ENCODE data around the gene LDB3. TPM values are rescaled to one million over a fixed set of nuclear protein-coding genes. Genes with fewer than 3 reads are reported as not detected.
A peak's percentile ranks its signal among the peaks of the same experiment; 100 is the strongest.

LDB3 gene
- total and polyA plus RNA-seq, 12 donors: 162 to 1,738 (median 1,513) TPM

DNA sequence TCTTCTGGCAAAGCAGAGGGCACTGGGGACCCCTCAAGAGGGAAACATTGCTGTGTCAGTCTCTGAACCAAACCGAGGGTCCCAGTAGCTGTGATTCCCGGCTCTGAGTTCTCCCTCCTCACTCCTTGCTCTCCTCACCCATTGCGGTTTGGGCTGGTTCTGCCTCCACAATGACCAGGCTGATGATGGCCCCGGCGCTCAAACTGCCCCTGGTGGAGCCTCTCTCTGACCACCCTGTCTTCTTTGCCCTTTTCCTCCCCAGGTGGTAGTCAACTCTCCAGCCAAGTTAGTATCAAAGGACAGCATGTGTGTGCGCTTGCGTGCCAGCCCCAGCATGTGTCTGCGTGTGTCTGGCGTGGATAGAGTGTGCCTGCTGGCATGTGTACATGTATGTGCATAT is 17.1 kb downstream of the LDB3 start:
- ATAC-seq (no peak), DNase-seq (no peak)
- Histone ChIP-seq H3K27ac (peak overlapping the region; percentile 63 to 100 (median 90)), H3K9me3 (no peaks in the 10 kb centered on the region), H3K4me1 (peaks cover 23 to 100% (median 55%) of the 10 kb centered on the region in 9 donors), H3K36me3 (peaks cover 0 to 30% (median 5%) of the 10 kb centered on the region in 9 donors), H3K4me3 (no peak overlapping the region), H3K27me3 (peaks cover 0 to 17% (median 6%) of the 10 kb centered on the region in 7 donors)
- intact Hi-C loops (cut with DNase I): loop anchor here in 3 of 10 donors (2.0 to 5.0 kb wide), 2 partner anchors 21 to 38 kb away; no protein-coding TSS in a partner anchor
- TF ChIP-seq CTCF (IDR thresholded peaks at IDR 0.05): no peak
- WGBS, 2 donors: 51 to 69% methylated on average over 9 of the region's 9 CpGs

DNA sequence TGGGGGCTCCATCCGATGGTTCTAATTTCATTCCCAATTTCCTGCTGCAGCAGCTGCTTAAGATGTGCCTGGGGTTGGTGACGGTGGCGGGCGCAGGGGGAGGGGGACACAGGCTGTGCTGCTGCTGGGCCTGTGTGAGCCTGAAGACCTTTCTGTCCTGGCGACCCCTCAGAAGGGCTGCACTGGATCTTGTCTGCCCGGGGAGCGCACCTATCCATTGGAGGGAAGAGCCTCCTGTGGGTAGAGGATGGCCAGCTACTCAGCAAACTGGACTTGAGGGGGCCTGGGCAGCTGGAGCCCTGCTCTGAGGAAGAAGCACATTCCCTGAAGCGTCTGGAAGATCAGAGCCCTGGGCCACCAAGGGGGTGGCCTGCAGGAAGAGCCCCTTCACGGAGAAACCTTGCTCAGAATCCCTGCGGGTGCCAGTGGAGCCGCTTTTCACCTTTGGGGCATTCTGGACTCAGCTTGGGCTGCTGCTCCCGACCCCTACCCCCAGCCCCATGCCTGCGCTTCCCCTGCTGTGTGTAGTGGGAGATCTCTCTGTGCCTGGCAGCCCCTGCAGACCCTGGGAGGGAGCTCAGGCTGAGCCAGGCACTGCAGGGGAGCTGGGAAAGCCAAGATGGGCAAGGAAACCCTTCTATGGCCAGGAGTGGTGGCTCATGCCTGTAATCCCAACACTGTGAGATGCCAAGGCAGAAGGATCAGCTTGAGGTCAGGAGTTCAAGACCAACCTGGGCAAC is 17.8 kb downstream of the LDB3 start:
- ATAC-seq: no peak
- Histone ChIP-seq H3K36me3 (peaks cover 0 to 28% (median 5%) of the 10 kb centered on the region in 9 donors), H3K4me1 (peaks cover 20 to 100% (median 51%) of the 10 kb centered on the region in 9 donors), H3K4me3 (no peak overlapping the region), H3K9me3 (no peaks in the 10 kb centered on the region), H3K27me3 (peaks cover 0 to 17% (median 6%) of the 10 kb centered on the region in 7 donors), H3K27ac (peak overlapping the region in 7 of 10 donors; percentile 79 to 100 (median 93))
- intact Hi-C loops (cut with DNase I): loop anchor here in 3 of 10 donors (2.0 to 5.0 kb wide), 2 partner anchors 21 to 39 kb away; no protein-coding TSS in a partner anchor
- 64 to 72% methylated on average over 13 of the region's 13 CpGs for WGBS, 2 donors
- no peak for TF ChIP-seq CTCF (IDR thresholded peaks at IDR 0.05)
- DNase-seq: no peak

GRCh38 chr10:86686972-86687371 is 18.7 kb downstream of the LDB3 start:
- intact Hi-C loops (cut with DNase I): loop anchor here in 1 of 10 donors (5.0 kb wide), 1 partner anchor 40 kb away; no protein-coding TSS in a partner anchor
- Histone ChIP-seq H3K27me3 (peaks cover 0 to 17% (median 6%) of the 10 kb centered on the region in 7 donors), H3K27ac (peak overlapping the region in 9 of 10 donors; percentile 9 to 100 (median 92)), H3K36me3 (peaks cover 0 to 20% (median 0%) of the 10 kb centered on the region in 9 donors), H3K9me3 (no peaks in the 10 kb centered on the region), H3K4me3 (no peak overlapping the region), H3K4me1 (peaks cover 11 to 100% (median 43%) of the 10 kb centered on the region in 9 donors)
- no peak for TF ChIP-seq CTCF (IDR thresholded peaks at IDR 0.05)
- ATAC-seq: peak in 1 of 8 donors; percentile 1
- WGBS, 2 donors: 66 to 69% methylated on average over 19 of the region's 19 CpGs
- DNase-seq: peak; percentile 47 to 65

- no peak for TF ChIP-seq CTCF (IDR thresholded peaks at IDR 0.05)
- WGBS, 2 donors: 29 to 37% methylated on average over 4 of the region's 4 CpGs
- H3K4me3 ChIP-seq: no peak overlapping the region
- ATAC-seq (no peak), DNase-seq (no peak)
- H3K27ac ChIP-seq: peak overlapping the region in 8 of 10 donors; percentile 9 to 100 (median 92)
- peaks cover 0 to 17% (median 6%) of the 10 kb centered on the region in 7 donors for H3K27me3 ChIP-seq
- no peaks in the 10 kb centered on the region for H3K9me3 ChIP-seq
- intact Hi-C loops (cut with DNase I): loop anchor here in 3 of 10 donors (2.0 to 5.0 kb wide), 2 partner anchors 40 to 211 kb away; no protein-coding TSS in a partner anchor
- peaks cover 9 to 100% (median 42%) of the 10 kb centered on the region in 9 donors for H3K4me1 ChIP-seq
- peaks cover 0 to 21% (median 0%) of the 10 kb centered on the region in 9 donors for H3K36me3 ChIP-seq
Measured at GRCh38 chr10:86687750-86688149, 19.4 kb downstream of the LDB3 start.

All from heart right ventricle (tissue), 16 donors.